H9 (cell line): ENCODE results near the gene S1PR3. TPM values are rescaled to one million over a fixed set of nuclear protein-coding genes. Genes with fewer than 3 reads are reported as not detected.

Source experiments
- DNase-seq: peaks from one replicate; pipeline ENCODE4 v3.0.0-alpha.2; 2017
- H2AFZ ChIP-seq: one replicate; pipeline ENCODE4 v1.6.1; 2013; ENCODE audit warnings: mild to moderate bottlenecking, low read length, control low read depth, moderate library complexity
- H2AK5ac ChIP-seq: 2 replicates; pipeline ENCODE4 v1.6.1; 2013; ENCODE audit warnings: low read length, control low read depth, mixed read lengths; ENCODE audit not compliant: insufficient read length
- H2BK120ac ChIP-seq: one replicate; pipeline ENCODE4 v1.6.1; 2013; ENCODE audit warnings: low read depth, mild to moderate bottlenecking, low read length, control low read depth, inconsistent platforms; ENCODE audit not compliant: poor library complexity, severe bottlenecking
- H2BK12ac ChIP-seq: 2 replicates; pipeline ENCODE4 v1.6.1; 2013; ENCODE audit warnings: low read length, control low read depth, mixed read lengths, low read depth; ENCODE audit not compliant: insufficient read length
- H2BK15ac ChIP-seq: 2 replicates; pipeline ENCODE4 v1.6.1; 2013; ENCODE audit warnings: low read depth, low read length, control low read depth
- H2BK20ac ChIP-seq: one replicate; pipeline ENCODE4 v1.6.1; 2013; ENCODE audit warnings: low read depth, mild to moderate bottlenecking, low read length, control low read depth, inconsistent platforms; ENCODE audit not compliant: poor library complexity, severe bottlenecking
- H2BK5ac ChIP-seq: 2 replicates; pipeline ENCODE4 v1.6.1; 2013; ENCODE audit warnings: low read length, control low read depth, mixed read lengths; ENCODE audit not compliant: insufficient read length
- H3K14ac ChIP-seq: 2 replicates; pipeline ENCODE4 v1.6.1; 2013; ENCODE audit warnings: low read length, control low read depth; ENCODE audit not compliant: insufficient read depth
- H3K18ac ChIP-seq: 2 replicates; pipeline ENCODE4 v1.6.1; 2013; ENCODE audit warnings: low read depth, mild to moderate bottlenecking, mixed read lengths, low read length, control low read depth; ENCODE audit not compliant: insufficient read length
- H3K23ac ChIP-seq: 2 replicates; pipeline ENCODE4 v1.6.1; 2013; ENCODE audit warnings: low read length, control low read depth, mixed read lengths, low read depth; ENCODE audit not compliant: insufficient read length
- H3K23me2 ChIP-seq: 2 replicates; pipeline ENCODE4 v1.6.1; 2013; ENCODE audit warnings: low read depth, mild to moderate bottlenecking, mixed read lengths, low read length, control low read depth; ENCODE audit not compliant: insufficient read length, poor library complexity, severe bottlenecking
- H3K27ac ChIP-seq: 2 replicates; pipeline ENCODE4 v1.5.1; 2013; ENCODE audit warnings: low read length, control low read depth, mixed read lengths, low read depth; ENCODE audit not compliant: insufficient read length
- H3K27me3 ChIP-seq: 2 replicates; pipeline ENCODE4 v1.6.1; 2013; ENCODE audit warnings: low read length, control low read depth, inconsistent platforms; ENCODE audit not compliant: insufficient read depth
- H3K4ac ChIP-seq: 2 replicates; pipeline ENCODE4 v1.6.1; 2013; ENCODE audit warnings: low read depth, mild to moderate bottlenecking, control low read depth, inconsistent platforms, low read length, moderate library complexity
- H3K4me1 ChIP-seq: 2 replicates; pipeline ENCODE4 v1.6.1; 2013; ENCODE audit warnings: low read length, control low read depth, inconsistent platforms; ENCODE audit not compliant: insufficient read depth
- H3K4me2 ChIP-seq: 2 replicates; pipeline ENCODE4 v1.6.1; 2013; ENCODE audit warnings: low read length, control low read depth, mixed read lengths; ENCODE audit not compliant: insufficient read length, insufficient read depth
- H3K56ac ChIP-seq: 2 replicates; pipeline ENCODE4 v1.6.1; 2013; ENCODE audit warnings: low read depth, mild to moderate bottlenecking, mixed read lengths, low read length, control low read depth; ENCODE audit not compliant: insufficient read length
- H3K79me1 ChIP-seq: 2 replicates; pipeline ENCODE4 v1.6.1; 2013; ENCODE audit warnings: low read depth, mild to moderate bottlenecking, moderate library complexity, low read length, control low read depth, inconsistent platforms; ENCODE audit not compliant: insufficient read depth, poor library complexity, severe bottlenecking
- H3K79me2 ChIP-seq: 2 replicates; pipeline ENCODE4 v1.6.1; 2013; ENCODE audit warnings: low read length, control low read depth, inconsistent platforms; ENCODE audit not compliant: insufficient read depth
- H3K9ac ChIP-seq: 2 replicates; pipeline ENCODE4 v1.6.1; 2013; ENCODE audit warnings: low read length, control low read depth, mixed read lengths; ENCODE audit not compliant: insufficient read length; ENCODE audit errors: extremely low read depth
- H3K9me3 ChIP-seq: one replicate; pipeline ENCODE4 v1.6.1; 2013; ENCODE audit warnings: low read depth, low read length, inconsistent platforms; ENCODE audit not compliant: control insufficient read depth
- H3T11ph ChIP-seq: one replicate; pipeline ENCODE4 v1.6.1; 2013; ENCODE audit warnings: mild to moderate bottlenecking, low read length, control low read depth, inconsistent platforms
- H4K20me1 ChIP-seq: one replicate; pipeline ENCODE4 v1.6.1; 2013; ENCODE audit not compliant: control insufficient read depth, insufficient read length, insufficient read depth
- H4K5ac ChIP-seq: 2 replicates; pipeline ENCODE4 v1.6.1; 2013; ENCODE audit warnings: low read depth, mild to moderate bottlenecking, mixed read lengths, low read length, control low read depth; ENCODE audit not compliant: insufficient read length
- H4K8ac ChIP-seq: replicated peaks from 2 replicates; pipeline ENCODE4 v1.6.1; 2013; ENCODE audit warnings: low read length, control low read depth, mixed read lengths, low read depth; ENCODE audit not compliant: insufficient read length
- H4K91ac ChIP-seq: 2 replicates; pipeline ENCODE4 v1.6.1; 2013; ENCODE audit warnings: low read depth, mild to moderate bottlenecking, moderate library complexity, mixed read lengths, low read length, control low read depth; ENCODE audit not compliant: insufficient read length
- H3K27ac Mint-ChIP-seq, 3 experiments: 2 replicates in 2 of 3; 3 replicates in 1 of 3; pipeline ENCODE4 v1.8.0; 2020 to 2021; ENCODE audit warnings: mixed read lengths in 3 of 3, mild to moderate bottlenecking in 1 of 3, moderate library complexity in 1 of 3
- H3K27me3 Mint-ChIP-seq: 2 replicates; pipeline ENCODE4 v1.8.0; 2021; ENCODE audit warnings: low read depth, mild to moderate bottlenecking, moderate library complexity, mixed read lengths
- H3K36me3 Mint-ChIP-seq, 3 experiments: 2 replicates in 2 of 3; 3 replicates in 1 of 3; pipeline ENCODE4 v1.8.0; 2020 to 2021; ENCODE audit warnings: low read depth in 3 of 3, mixed read lengths in 3 of 3; ENCODE audit not compliant: insufficient read depth in 1 of 3
- H3K4me1 Mint-ChIP-seq, 2 experiments: 2 replicates each; pipeline ENCODE4 v1.8.0; 2020; ENCODE audit warnings: mixed read lengths in 2 of 2
- H3K4me3 Mint-ChIP-seq, 2 experiments: 2 replicates in 1 of 2; 3 replicates in 1 of 2; pipeline ENCODE4 v1.8.0; 2020 to 2021; ENCODE audit warnings: mild to moderate bottlenecking in 2 of 2, mixed read lengths in 2 of 2, moderate library complexity in 1 of 2
- H3K9me3 Mint-ChIP-seq, 2 experiments: 2 replicates in 1 of 2; 3 replicates in 1 of 2; pipeline ENCODE4 v1.8.0; 2020; ENCODE audit warnings: mild to moderate bottlenecking in 2 of 2, mixed read lengths in 2 of 2, moderate library complexity in 1 of 2
- CTCF ChIP-seq: fragments of 200-600 bp; sonication (generic); conservative IDR thresholded peaks from 3 replicates; pipeline ENCODE4 v1.8.0; 2021; ENCODE audit warnings: antibody characterized with exemption, mild to moderate bottlenecking
- WGBS: extraction: QIAGEN DNeasy Blood & Tissue Kit; methylation state at CpG from one replicate; pipeline ENCODE4 v1.1.7; 2013; ENCODE audit warnings: missing lambda C conversion rate, low lambda C conversion rate, mixed read lengths; ENCODE audit not compliant: insufficient read length; ENCODE audit errors: extremely low coverage; 5-methylcytosine and 5-hydroxymethylcytosine counted together
- total RNA-seq: library from RNA; stranded (reverse); gene quantifications from 2 replicates; pipeline ENCODE4 v1.2.1, GENCODE V29; 2021

The S1PR3 gene
- total RNA-seq, 1 experiment from 2014 or later: 3.3 TPM

DNA sequence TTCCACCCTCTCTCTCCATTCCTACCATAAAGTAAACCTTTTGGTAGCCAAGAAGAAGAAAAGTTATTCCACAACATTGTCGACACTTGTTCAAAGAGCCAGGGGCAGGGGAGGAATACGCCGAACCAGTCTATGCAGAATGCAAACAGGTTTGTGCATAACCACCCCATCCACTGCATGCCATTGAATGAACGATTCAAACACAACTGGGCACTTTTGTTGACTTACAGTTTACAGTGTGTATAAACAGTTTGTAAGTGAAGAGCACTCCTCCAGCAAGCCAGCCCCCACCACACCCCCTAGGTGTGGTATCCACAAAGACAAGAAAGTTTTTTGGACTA is 6.8 kb upstream of the S1PR3 start:
- no peak for DNase-seq
- Histone ChIP-seq H2AK5ac (no peak overlapping the region), H3K4me1 (no peaks in the 10 kb centered on the region), H2BK120ac (no peak overlapping the region), H3T11ph (no peak overlapping the region), H4K20me1 (no peaks in the 10 kb centered on the region), H3K23me2 (no peaks in the 10 kb centered on the region), H2BK12ac (no peak overlapping the region), H2BK15ac (no peak overlapping the region), H2BK20ac (no peak overlapping the region), H3K27me3 (no peaks in the 10 kb centered on the region), H3K23ac (no peak overlapping the region), H3K79me1 (no peaks in the 10 kb centered on the region), H2AFZ (no peak overlapping the region), H4K5ac (no peak overlapping the region), H3K18ac (no peak overlapping the region), H3K4ac (no peak overlapping the region), H3K79me2 (no peaks in the 10 kb centered on the region), H3K9me3 (peaks cover 2% of the 10 kb centered on the region), H2BK5ac (no peak overlapping the region), H3K27ac (no peak overlapping the region), H4K8ac (no peak overlapping the region), H4K91ac (no peak overlapping the region), H3K4me2 (no peak overlapping the region), H3K14ac (no peak overlapping the region), H3K9ac (no peak overlapping the region), H3K56ac (no peak overlapping the region)
- H3K9me3 Mint-ChIP-seq: peaks cover 13 to 17% of the 10 kb centered on the region in 2 experiments; a peak in 4 of 5 replicates
- WGBS: no CpG with 5 or more reads among the region's 4 CpGs
- H3K4me3 Mint-ChIP-seq: no peak overlapping the region
- H3K36me3 Mint-ChIP-seq: peaks cover 6 to 14% (median 7%) of the 10 kb centered on the region in 3 experiments; a peak in 6 of 7 replicates
- no peak for TF ChIP-seq CTCF
- peaks cover 6% of the 10 kb centered on the region for H3K27me3 Mint-ChIP-seq
- H3K27ac Mint-ChIP-seq: no peak overlapping the region
- H3K4me1 Mint-ChIP-seq: peaks cover 13 to 19% of the 10 kb centered on the region in 2 experiments
